Measurements from ENCODE around the gene PLB1.

- TF ChIP-seq CTCF (conservative IDR thresholded peaks at IDR 0.05; ENCODE audit: low read length), result no peak
- no peak for TF ChIP-seq EZH2phosphoT487 (IDR thresholded peaks at IDR 0.05; ENCODE audit: borderline replicate concordance)
These were observed 8.6 kb upstream of the PLB1 start for GRCh38 chr2:28487258-28487657.
